Inflammatory macrophage (primary cell): Measurements from ENCODE around the gene FOXA3.

Experiments
- DNase-seq, 2 donors: peaks; one replicate each; pipeline ENCODE4 v3.0.0-alpha.2; 2020 to 2022

FOXA3 gene

DNA sequence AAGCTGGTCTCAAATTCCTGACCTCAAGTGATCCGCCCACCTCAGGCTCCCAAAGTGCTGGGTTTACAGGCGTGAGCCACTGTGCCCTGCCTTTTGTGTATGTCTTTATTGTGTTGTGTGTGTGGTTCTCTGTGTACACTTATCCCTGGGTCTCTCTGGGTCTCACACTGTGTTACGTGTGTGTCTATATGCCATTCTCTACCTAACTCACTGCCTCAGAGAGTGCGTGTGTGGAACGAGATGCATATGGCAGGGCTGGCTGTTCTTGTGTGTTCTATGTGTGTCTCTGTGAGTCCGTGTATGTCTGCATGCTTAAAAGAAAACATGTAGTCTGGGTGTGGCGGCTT, 10.5 kb downstream of the FOXA3 start:
- no peak for DNase-seq

DNA sequence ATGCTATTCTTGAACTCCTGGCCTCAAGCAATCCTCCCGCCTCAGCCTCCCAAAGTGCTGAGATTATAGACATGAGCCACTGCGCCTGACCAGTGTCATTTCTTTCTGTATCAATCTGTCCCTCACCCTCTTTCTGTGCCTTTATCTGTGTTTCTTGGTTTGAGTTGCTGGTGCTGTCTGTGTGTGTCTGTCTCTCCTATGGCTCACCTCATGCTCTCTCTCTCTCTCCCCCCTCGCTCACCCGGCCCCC, 12.0 kb downstream of the FOXA3 start:
- DNase-seq, result no peak

DNA sequence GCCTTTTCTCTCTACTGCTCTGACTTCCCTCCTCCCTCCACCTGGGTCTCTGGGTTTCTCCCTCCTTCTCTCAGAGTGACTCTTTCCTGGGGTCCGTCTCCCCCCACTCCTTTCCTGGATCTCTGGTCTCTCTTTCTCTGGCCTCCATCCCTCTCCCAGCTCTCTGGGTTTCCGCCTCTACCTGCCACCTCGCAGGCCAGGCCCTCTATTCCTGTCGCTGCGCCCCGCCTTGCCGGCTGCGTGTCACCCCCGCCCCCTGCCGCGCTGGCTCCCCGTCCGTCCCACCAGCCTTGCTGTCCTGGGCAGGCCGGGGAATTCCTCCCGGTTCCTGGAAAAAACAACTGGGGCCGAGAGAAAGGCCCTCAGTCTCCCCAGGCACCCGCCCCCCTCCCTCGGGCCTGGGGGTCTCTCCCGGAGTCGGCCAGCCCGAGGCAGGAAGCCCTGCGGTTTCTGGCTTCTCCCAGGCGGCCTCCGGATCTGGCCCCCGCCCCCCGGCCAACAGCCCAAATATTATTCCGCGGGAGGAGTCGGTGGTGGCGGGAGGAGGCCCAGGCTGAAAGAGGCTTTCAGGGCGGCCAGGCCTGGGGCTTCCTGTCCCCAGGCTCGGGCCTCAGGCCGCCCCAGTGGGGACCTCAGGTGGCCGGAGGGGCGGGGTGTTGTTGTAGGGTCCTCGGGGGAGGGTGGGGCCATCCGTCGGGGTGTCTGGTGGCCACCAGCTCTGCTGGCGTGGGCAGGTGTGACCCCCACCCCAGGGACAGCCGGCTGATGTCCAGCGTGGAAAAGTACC, 12.5 kb downstream of the FOXA3 start:
- DNase-seq, result no peak

DNA sequence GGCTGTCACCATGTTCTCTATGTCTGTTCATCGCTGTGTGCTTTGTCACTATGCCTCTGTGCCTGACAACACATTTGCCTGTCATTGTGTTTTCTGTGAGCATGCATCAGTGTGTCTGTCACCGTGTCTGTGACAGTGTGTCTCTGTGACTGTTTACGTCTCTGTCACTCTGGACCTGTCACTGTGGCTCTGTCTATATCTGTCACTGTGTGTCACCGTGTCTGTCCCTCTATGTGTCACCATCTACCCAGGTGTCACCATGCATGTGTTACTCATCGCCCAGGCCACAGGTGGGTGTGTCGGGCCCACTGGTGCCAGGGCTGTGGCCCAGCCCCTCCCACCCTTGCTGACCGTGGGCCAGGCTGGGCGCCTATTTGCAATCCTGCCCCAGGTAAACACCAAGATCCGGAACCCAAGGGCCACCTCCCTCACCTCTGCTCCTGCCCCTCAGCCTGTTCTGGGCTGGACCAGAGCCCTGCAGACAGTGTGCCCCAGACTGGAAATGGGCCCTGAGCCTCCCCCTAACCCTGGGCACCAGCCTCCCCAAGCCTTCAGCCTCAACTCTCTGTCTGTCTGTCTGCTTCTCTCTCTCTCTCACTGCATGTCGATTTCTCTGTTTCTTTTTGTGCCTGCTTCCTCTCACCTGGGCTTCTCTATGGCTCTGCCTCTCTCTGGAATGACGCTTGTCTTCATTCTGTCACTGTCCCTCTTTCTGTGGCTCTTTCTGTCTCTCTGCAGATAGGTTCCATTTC, 14.1 kb downstream of the FOXA3 start:
- no peak for DNase-seq

DNA sequence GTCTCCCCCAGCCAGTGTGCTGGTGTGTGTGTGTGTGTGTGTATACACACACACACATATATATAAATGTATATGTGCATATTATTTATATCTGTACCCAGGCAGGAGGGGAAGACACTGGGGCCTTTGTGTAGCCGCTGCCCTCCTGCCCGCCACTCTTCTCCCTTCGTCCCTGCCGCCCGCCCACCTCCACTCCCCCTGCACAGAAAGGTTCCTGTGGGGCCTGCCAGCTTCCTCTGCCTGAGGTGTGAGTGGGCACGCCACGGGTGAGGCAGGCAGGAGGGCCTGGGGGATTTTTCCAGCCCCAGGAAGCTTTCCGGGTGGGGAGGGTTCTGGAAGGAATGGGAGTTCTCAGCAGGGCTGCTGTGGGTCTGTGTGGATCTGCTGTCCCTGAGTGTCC, 14.9 kb downstream of the FOXA3 start:
- DNase-seq, result no peak

DNA sequence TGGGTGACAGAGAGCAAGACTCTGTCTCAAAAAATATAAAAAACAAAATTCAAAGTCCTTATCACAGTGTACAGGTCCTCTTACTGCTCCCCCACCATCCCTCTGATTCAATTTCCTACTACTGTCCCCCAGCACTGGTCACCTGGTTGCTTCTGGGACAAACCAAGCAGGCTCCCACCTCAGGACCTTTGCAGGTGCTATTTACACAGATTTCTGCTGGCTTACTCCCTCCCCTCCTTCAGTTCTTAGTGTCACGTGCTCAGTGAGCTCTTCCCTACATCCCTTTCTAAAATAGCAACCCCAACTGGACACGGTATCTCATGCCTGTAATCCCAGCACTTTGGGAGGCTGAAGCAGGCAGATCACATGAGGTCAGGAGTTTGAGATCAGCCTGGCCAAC, 15.8 kb downstream of the FOXA3 start:
- DNase-seq, result no peak

DNA sequence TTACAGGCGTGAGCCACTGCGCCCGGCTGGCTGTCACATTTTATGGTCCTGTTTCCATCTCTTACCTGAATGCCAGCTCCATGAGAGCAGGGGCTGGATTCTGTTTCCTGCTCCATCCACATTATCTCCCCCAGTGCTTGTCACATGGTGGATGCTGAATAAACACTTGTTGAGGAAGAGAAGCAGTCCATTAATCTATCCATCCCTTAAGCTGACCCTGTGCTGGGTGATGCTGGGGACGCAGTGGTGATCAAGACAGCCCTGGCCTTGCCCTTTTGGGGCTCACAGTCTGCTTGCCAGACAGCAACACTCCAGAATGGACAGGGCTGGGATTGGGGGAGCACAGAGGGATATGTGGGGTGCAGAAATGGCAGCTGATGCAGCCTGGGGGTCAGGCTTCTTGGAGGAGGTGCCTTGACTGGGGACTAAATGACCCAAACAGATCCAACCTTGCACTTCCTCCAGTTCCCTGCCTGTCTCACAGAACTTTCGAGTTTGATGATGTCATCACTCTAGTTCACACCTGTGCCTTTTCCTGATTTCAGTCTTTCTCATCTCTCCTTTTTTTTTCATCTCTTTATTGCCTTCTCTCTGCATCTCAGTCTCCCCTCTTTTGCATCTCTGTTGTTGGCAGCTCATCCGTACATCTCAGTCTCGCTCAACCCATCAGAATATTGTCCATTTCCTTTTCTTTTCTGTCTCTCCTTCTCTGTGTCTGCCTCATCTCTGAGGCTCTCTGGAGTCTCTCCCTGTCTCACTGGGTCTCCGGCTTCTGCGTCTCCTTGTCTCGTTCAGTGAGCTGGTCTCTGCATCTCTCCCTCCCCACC, 17.2 kb downstream of the FOXA3 start:
- DNase-seq, result no peak

DNA sequence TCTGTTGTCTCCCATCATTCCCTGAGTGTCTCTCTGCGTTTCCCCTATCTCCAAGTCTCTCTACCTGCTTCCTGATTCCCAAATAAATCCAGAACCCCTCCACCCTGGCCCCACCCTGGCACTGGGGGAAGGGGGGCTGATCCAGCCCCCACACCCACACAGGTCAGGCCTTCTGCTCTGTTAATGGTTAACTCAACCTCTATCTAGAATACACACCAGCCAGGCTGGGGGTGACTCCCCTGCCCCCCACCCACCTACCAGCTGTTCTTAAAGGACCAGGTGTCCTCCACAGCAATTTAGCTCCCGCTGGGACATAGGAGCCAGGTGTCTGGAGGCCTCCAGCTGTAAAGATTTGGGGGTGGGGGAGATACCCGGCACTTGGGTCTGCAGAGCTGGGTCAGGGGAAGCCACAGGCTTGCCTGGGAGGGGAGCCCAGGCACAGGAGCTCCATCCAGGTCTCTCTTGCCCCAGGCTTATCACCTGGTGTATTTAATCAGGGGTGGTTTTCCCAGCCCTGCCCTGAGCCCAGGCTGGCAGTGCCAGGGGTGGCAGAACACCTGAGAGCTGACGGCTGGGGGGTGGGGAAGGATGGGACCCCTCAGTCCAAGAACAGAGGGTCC, 17.9 kb downstream of the FOXA3 start:
- no peak for DNase-seq

DNA sequence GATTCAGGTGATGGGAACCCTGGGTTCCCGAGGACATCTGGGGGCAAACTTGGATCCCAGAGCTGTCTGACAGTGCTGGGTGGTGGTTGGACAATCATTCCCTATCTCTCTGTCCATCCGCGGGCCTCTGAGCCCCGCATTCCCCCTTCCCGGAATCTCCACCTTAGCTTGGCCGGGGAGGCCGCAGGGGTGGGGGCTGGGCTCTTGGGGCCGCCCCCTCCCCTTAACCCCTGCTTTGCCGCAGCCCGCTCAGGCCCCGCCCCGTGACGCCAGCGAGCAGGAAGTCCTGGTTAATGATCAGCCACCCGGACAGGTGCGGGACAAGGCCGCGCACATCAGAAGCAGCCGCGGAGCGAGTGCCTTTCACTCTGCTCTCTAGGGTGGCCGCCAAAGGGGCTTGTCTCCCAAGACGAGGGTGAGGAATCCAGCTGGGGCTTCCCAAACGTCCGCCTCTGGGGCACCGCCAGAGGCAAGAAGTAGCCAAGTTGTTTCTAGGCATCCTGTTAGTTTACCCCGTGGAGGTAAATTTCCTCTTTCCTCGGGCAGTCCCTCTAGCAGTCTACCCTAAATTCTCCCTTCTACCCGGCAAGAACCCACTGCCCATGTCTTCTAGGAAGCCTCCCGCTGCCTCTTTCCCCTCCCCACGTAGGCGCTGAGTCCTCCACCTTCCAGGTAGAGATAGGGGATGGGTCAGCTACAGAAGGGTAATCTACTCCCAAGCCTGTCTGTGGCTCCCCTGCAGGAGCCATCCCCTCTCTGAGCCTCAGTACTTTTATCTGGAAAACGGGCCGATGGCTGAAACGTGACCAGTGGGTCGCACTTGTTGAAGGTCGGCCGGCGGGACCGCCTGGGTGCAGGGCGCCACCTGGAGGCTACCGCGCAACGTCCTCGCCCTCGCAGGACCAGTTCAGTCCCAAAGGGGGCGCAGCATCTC, 18.8 kb downstream of the FOXA3 start:
- peak; percentile 82 to 86 for DNase-seq

DNA sequence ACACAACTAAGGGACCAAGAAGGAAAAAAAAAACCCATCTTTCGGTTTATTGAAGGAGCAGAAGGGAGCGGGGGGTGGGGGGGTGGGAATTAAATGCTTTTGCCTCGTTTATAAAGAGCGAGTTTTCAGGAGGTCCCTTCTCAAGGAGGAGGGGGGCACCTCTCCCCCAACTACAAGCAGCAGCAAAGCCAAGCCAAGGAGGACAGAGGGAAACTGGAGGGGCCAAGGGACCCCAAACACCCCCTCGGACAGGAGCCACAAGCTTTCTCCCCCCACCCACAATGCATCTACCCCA, 19.4 kb downstream of the FOXA3 start:
- no peak for DNase-seq

DNA sequence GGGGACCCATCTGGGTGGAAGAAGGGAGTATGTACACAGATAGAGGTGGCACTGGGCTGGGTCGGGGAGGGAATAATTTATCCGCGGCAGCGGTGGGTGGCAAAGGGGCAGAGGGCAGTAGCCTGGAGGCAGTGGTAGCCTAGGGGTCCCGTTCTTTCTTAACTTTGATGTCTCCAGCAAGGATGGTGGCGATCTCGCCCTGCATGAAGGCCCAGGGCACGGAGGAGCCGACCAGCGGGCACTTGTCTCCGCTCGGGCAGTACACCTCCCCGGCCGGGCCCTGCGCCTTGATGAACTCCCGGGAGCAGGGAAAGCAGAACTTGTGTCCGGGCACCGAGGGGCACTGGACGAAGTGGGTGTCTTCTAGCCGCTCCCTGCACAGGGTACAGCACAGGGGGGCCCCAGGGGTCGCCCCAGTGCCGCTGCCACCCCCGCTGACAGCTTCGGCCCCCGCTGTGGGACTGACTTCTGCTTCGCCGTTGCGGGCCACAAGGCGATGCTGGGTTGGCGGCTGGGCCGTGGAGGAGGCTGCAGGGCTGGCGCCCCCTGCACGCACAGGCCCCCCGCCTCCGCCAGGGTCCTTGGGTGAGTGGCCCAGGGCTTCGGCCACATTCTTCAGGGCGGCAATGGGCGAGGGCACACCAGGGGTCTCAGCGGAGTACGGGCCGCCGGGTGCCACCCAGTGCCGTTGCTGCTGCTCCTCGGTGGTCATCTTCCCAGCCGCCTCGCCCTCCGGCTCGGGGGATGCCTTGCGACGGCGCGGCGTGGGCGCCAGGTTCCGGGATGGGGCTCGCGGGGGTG, 20.0 kb downstream of the FOXA3 start:
- no peak for DNase-seq

DNA sequence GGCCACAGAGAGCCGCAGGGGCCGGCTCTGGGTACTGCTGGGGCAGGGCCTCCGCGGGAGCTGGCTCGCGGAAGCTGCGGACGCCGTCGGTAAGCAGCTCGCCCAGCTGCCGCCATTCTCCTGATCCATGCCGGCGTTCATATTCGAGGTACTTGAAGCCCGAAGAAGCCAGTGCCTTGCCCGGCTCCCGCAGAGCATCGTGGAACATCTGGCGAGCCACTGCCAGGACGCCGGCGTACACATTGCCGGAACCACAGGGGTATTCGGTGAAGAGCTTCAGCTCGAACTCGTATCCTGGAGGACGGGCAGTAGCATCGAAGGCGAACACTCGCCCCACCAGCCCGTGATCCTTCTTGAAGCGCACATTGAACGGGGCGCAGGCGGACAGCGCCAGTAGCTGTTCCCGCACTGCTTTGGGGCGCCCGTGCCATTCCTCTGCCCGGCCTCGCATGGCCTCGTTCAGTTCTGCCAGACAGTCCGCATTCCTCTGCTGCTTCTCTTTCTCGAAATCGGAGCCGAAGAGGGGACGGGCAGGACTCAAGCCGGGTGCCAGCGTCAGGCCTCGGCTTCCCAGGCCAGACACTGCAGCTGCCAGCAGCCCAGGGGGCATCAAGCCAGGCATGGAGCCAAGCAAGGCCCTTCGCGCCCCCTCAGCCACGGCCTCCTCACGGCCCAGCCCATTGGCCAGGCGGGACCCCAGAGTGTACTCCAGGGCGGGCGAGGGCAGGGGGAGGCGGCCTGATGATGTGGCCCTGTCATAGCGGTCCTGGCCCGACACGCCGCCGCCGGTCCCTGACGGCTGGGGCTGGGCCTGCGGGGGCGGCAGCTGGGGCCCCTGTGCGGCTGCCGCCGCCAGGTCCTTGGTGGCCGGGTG, 20.8 kb downstream of the FOXA3 start:
- no peak for DNase-seq

DNA sequence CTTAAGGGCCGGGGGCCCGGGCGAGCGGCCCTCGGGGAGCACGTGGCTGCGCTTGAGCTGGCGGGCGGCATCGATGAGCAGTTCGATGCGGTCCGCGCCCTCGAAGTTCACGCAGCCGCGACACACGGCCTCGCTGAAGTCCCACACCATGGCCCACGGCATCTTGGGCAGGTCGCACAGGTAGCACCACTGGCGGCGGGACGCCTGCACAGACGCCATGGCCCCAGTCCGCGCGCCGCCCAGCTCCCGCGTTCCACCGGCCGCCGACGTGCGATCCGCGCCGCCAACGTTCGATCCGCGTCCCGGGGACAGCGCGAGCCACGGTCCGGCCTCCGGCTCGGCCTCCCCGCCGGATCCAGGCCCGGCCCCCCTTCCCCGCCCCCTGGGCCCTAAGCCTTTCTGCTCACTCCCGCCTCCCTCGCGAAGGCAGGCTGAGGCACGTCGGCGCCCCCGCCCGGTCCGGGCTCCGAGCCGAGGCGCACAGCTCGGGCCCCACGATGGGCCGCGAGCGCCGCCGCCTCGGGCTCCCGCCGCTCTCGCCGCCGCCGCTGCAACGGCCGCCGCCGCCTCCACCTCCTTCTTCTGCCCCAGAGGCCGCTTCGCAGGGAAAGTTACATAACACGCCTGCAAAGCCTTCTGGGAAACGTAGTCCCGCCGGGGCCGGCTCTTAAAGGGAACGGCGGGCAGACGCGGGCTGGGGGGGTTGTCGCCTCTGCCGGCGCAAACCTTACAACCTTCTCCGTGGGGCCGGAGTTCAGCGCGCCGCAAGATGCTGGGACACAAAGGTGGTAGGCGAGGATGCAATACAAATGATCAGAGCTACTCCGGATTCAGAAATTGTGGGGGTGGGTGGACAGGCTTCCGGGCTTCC, 21.7 kb downstream of the FOXA3 start, which contains the start of gene IRF2BP1:
IRF2BP1 (minus strand) TSS at position 586 of the 871 bp plus-strand sequence; CDS start at position 219, 367 bp downstream.
- DNase-seq, result peak; percentile 93 to 95

DNA sequence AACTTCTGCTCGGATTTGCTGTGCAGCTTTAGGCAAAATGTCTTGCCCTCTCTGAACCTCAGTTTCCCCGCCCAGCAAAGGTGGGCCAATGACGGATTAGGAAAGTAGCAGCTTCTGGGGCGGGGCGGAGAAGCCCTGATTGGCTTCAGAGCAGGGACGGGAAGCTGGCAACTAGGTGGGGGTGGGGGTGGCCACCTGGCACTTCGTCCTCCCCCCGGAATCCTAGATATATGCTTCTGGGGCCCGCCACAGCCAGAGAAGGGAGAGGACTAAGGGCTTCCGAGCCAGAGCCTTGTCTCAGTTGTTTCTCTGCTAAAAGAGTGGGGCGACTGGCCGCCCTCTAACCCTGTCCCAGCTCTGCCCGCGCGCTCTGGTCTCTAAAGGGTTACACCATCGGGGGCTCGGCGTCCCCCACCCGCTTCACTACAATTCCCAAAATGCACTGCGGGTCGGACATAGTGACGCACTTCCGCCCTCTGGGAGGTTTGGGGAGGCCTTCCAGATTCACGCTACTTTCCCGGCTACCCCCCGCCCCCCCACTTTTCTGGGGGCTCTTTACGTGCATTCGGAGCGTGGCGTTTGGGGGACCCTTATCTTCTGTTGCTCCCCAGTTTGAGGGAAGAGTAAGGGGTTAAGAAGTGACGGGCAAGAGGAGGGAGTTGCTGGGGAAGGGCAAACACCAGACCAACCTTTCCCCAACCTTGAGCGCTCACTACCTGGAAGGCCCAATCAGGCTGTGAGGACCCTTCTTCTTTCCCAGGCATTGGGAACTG, 22.5 kb downstream of the FOXA3 start:
- DNase-seq, result peak; percentile 92

DNA sequence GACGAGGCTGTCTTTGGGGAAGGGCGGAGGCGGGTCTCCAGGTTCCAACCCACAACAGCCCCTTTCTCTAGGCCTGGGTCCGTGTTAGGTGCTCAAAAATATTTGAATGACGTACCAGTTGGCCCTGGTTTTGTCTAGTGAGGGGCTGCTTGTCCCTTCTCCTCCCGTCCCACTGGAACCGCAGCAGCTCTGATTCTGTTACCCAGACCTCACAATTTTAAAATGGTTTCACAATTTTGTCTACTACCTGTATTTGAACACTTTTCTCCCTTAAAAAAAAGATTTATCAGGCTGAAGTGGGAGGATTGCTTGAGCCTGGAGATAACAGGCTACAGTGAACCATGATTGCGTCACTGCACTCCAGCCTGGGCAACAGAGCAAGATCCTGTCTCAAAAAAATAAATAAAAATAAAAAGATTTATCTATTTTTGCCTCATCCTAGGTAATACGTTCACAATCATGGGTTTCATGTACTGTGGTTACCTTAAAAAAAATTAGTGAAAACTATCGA, 23.1 kb downstream of the FOXA3 start:
- no peak for DNase-seq

DNA sequence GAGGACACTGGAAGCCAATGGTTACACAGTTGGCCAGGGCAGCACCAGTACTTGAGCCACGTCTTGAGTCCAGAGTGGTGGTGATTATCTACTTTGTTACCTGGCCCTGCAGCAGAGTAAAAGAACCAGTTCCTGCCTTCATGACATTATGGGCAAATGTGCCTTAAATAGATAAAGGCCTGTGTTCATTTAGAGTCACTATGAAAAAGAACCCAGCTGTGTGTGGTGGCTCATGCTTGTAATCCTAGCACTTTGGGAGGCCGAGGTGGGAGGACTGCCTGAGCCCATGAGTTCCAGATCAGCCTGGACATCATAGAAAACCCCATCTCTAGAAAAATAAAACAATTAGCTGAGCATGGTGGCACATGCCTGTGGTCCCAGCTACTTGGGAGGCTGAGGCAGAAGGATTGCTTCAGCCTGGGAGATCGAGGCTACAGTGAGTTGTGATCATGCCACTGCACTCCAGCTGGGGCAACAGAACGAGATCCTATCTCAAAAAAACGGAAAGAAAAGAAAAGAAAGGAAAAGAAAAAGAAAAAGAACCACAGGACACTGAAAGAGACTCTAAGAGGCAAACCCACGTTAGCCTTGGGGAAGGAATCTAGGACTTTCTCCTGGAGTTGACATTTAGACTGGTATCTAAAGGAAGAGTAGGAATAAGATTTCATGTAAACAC, 25.2 kb downstream of the FOXA3 start:
- no peak for DNase-seq

DNA sequence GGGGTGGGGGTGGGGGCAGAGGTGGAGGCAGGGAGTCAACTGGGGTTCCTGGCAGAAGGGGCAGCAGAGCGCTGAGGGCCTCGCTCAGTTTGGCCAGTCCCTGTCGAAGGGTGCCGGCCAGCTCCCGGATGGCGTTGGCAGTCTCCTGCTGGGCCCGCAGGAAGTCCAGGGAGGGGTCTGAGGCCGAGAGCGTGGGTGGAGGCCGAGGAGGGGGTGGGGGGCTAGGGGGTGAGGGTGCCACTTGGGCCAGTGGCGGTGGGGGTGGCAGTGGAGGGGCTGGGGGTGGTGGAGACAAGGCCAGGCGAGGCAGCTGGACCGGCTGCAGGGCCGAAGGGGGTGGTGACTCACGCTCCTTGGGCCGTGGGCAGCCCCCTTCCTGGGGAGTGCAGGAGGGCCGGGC, 26.8 kb downstream of the FOXA3 start:
- no peak for DNase-seq

DNA sequence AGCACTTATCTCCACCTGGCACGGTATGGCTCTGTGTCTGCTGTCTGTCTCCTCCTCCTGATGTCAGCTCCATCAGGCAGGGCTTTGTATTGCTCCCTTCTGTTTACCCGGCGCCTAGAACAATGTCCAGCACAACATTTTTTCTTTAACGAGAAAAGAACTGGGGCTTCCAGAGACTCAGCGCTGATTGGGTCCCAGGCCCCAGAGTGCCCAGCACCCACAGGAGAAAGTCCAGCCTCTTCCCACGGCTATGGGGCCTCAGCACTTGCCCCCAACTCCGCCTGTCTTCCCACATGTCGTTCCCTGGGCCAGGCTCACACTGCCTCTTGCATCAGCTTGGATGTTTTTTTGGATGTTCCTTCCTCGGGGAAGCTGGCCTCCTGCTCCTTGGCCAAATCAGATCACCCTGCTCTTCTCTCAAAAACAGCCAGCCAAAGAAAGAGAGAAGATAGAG, 31.4 kb downstream of the FOXA3 start:
- DNase-seq, result no peak
